Measurements from ENCODE around the gene WDR17.

GRCh38 chr4:176052744-176053143, 12.9 kb upstream of the WDR17 start:
- TF ChIP-seq, protein P1, sequence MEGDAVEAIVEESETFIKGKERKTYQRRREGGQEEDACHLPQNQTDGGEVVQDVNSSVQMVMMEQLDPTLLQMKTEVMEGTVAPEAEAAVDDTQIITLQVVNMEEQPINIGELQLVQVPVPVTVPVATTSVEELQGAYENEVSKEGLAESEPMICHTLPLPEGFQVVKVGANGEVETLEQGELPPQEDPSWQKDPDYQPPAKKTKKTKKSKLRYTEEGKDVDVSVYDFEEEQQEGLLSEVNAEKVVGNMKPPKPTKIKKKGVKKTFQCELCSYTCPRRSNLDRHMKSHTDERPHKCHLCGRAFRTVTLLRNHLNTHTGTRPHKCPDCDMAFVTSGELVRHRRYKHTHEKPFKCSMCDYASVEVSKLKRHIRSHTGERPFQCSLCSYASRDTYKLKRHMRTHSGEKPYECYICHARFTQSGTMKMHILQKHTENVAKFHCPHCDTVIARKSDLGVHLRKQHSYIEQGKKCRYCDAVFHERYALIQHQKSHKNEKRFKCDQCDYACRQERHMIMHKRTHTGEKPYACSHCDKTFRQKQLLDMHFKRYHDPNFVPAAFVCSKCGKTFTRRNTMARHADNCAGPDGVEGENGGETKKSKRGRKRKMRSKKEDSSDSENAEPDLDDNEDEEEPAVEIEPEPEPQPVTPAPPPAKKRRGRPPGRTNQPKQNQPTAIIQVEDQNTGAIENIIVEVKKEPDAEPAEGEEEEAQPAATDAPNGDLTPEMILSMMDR (IDR thresholded peaks at IDR 0.05): no peak
- TF ChIP-seq EZH2 (IDR thresholded peaks at IDR 0.05; ENCODE audit: borderline replicate concordance, insufficient read depth, low read depth, low read length, poor library complexity, severe bottlenecking): no peak

All from B cell (primary cell).